ENCODE measurements around the gene SIRPB2.

SIRPB2 gene

GRCh38 chr20:1467355-1468116 lies 23.7 kb downstream of the SIRPB2 start:
- Histone ChIP-seq H3K9me2 (replicated peaks; ENCODE audit: insufficient read depth, low read length) (no peaks in the 10 kb centered on the region), H3K9me3 (ENCODE audit: insufficient read depth, low read length) (no peaks in the 10 kb centered on the region), H3K27ac (ENCODE audit: low read depth, low read length) (no peak overlapping the region), H3K79me2 (ENCODE audit: insufficient read depth, low read length) (peaks cover 35% of the 10 kb centered on the region), H3K36me3 (ENCODE audit: low read length) (no peaks in the 10 kb centered on the region), H3K9ac (ENCODE audit: low read length) (no peak overlapping the region), H3K4me3 (ENCODE audit: insufficient read depth, low read length, poor library complexity, severe bottlenecking) (peak overlapping the region; percentile 29), H3K27me3 (ENCODE audit: low read length) (no peaks in the 10 kb centered on the region), H2AFZ (ENCODE audit: low read depth, low read length, severe bottlenecking) (peak overlapping the region; percentile 84), H3K4me2 (ENCODE audit: low read depth, low read length, poor library complexity, severe bottlenecking) (peak overlapping the region; percentile 23), H3F3A (ENCODE audit: insufficient read depth) (no peaks in the 10 kb centered on the region), H4K20me1 (ENCODE audit: low read depth, low read length) (no peaks in the 10 kb centered on the region)
- no peak for TF ChIP-seq CTCF (IDR thresholded peaks at IDR 0.05; ENCODE audit: insufficient read depth, low read length, poor library complexity, severe bottlenecking)
- TF ChIP-seq EZH2phosphoT487 (conservative IDR thresholded peaks at IDR 0.05; ENCODE audit: low read length), result no peak

GRCh38 chr20:1467082-1467354 lies 24.2 kb downstream of the SIRPB2 start:
- Histone ChIP-seq H3K27ac (ENCODE audit: low read depth, low read length) (no peak overlapping the region), H3K4me3 (ENCODE audit: insufficient read depth, low read length, poor library complexity, severe bottlenecking) (peak overlapping the region; percentile 29), H3K27me3 (ENCODE audit: low read length) (no peaks in the 10 kb centered on the region), H3K9me2 (replicated peaks; ENCODE audit: insufficient read depth, low read length) (no peaks in the 10 kb centered on the region), H3K79me2 (ENCODE audit: insufficient read depth, low read length) (peaks cover 37% of the 10 kb centered on the region), H4K20me1 (ENCODE audit: low read depth, low read length) (no peaks in the 10 kb centered on the region), H3K4me2 (ENCODE audit: low read depth, low read length, poor library complexity, severe bottlenecking) (peak overlapping the region; percentile 23), H3F3A (ENCODE audit: insufficient read depth) (no peaks in the 10 kb centered on the region), H2AFZ (ENCODE audit: low read depth, low read length, severe bottlenecking) (peak overlapping the region; percentile 84), H3K36me3 (ENCODE audit: low read length) (no peaks in the 10 kb centered on the region), H3K9ac (ENCODE audit: low read length) (no peak overlapping the region; the same call in 1 of the 2 replicates), H3K9me3 (ENCODE audit: insufficient read depth, low read length) (no peaks in the 10 kb centered on the region)
- TF ChIP-seq EZH2phosphoT487 (conservative IDR thresholded peaks at IDR 0.05; ENCODE audit: low read length) (no peak), CTCF (IDR thresholded peaks at IDR 0.05; ENCODE audit: insufficient read depth, low read length, poor library complexity, severe bottlenecking) (no peak)

- Histone ChIP-seq H3K9me2 (replicated peaks; ENCODE audit: insufficient read depth, low read length) (no peaks in the 10 kb centered on the region), H3K79me2 (ENCODE audit: insufficient read depth, low read length) (peaks cover 41% of the 10 kb centered on the region), H4K20me1 (ENCODE audit: low read depth, low read length) (no peaks in the 10 kb centered on the region), H3K4me3 (ENCODE audit: insufficient read depth, low read length, poor library complexity, severe bottlenecking) (peak within 1 kb of the TSS; percentile 95), H3K4me2 (ENCODE audit: low read depth, low read length, poor library complexity, severe bottlenecking) (peak within 1 kb of the TSS; percentile 84), H3K36me3 (ENCODE audit: low read length) (no peaks in the 10 kb centered on the region), H3K9me3 (ENCODE audit: insufficient read depth, low read length) (no peaks in the 10 kb centered on the region), H3K27ac (ENCODE audit: low read depth, low read length) (peak within 1 kb of the TSS; percentile 48; the same call in 1 of the 2 replicates), H3K27me3 (ENCODE audit: low read length) (no peaks in the 10 kb centered on the region), H2AFZ (ENCODE audit: low read depth, low read length, severe bottlenecking) (peak within 1 kb of the TSS; percentile 98), H3K9ac (ENCODE audit: low read length) (peak within 1 kb of the TSS; percentile 89), H3F3A (ENCODE audit: insufficient read depth) (no peaks in the 10 kb centered on the region)
- TF ChIP-seq EZH2phosphoT487 (conservative IDR thresholded peaks at IDR 0.05; ENCODE audit: low read length) (no peak), CTCF (IDR thresholded peaks at IDR 0.05; ENCODE audit: insufficient read depth, low read length, poor library complexity, severe bottlenecking) (peak; percentile 91)
Observed at GRCh38 chr20:1466211-1467081, 24.8 kb downstream of the SIRPB2 start, which contains the start of gene NSFL1C. TSS of gene NSFL1C (minus strand) at chr20:1466849. CDS start at chr20:1466824, 25 bp downstream.
